ENCODE measurements around the gene HMGCS2. TPM values are rescaled to one million over a fixed set of nuclear protein-coding genes. Genes with fewer than 3 reads are reported as not detected.

The HMGCS2 gene
- total and polyA plus RNA-seq, 7 donors: 0.10 to 55.2 (median 14.1) TPM

- Histone ChIP-seq H3K27ac (no peak overlapping the region), H3K4me3 (no peak overlapping the region), H3K9me3 (no peaks in the 10 kb centered on the region), H3K27me3 (ENCODE audit: insufficient read depth in 3 of 3, low read length in 2 of 3) (no peaks in the 10 kb centered on the region), H3K4me1 (peaks cover 11% of the 10 kb centered on the region), H3K36me3 (ENCODE audit: insufficient read depth in 1 of 2, low read depth in 1 of 2) (no peaks in the 10 kb centered on the region)
- no peak for DNase-seq
- WGBS, 3 donors: 64 to 72% (median 67%) methylated on average over 3 of the region's 3 CpGs
- intact Hi-C loops (cut with DNase I): no loop called here
- TF ChIP-seq CTCF (IDR thresholded peaks at IDR 0.05): no peak
- no peak for ATAC-seq
These were observed 3.1 kb upstream of the HMGCS2 start for GRCh38 chr1:119771770-119772169.

GRCh38 chr1:119771016-119771415 lies 2.3 kb upstream of the HMGCS2 start:
- no peak for TF ChIP-seq CTCF (IDR thresholded peaks at IDR 0.05)
- 24 to 30% (median 27%) methylated on average over 2 of the region's 2 CpGs for WGBS, 3 donors
- Histone ChIP-seq H3K36me3 (ENCODE audit: insufficient read depth in 1 of 2, low read depth in 1 of 2) (no peaks in the 10 kb centered on the region), H3K4me3 (no peak overlapping the region), H3K27me3 (ENCODE audit: insufficient read depth in 3 of 3, low read length in 2 of 3) (no peaks in the 10 kb centered on the region), H3K27ac (no peak overlapping the region), H3K4me1 (peaks cover 18% of the 10 kb centered on the region), H3K9me3 (no peaks in the 10 kb centered on the region)
- ATAC-seq (no peak), DNase-seq (no peak)
- intact Hi-C loops (cut with DNase I): no loop called here

- Histone ChIP-seq H3K9me3 (no peaks in the 10 kb centered on the region), H3K27ac (no peak overlapping the region), H3K27me3 (ENCODE audit: insufficient read depth in 3 of 3, low read length in 2 of 3) (no peaks in the 10 kb centered on the region), H3K4me3 (no peak overlapping the region), H3K36me3 (ENCODE audit: insufficient read depth in 1 of 2, low read depth in 1 of 2) (no peaks in the 10 kb centered on the region), H3K4me1 (peaks cover 11% of the 10 kb centered on the region)
- 46 to 61% (median 58%) methylated on average over 2 of the region's 2 CpGs for WGBS, 3 donors
- DNase-seq (no peak), ATAC-seq (no peak)
- intact Hi-C loops (cut with DNase I): no loop called here
- no peak for TF ChIP-seq CTCF (IDR thresholded peaks at IDR 0.05)
These were observed 1.2 kb downstream of the HMGCS2 start for GRCh38 chr1:119767486-119767885.

- Histone ChIP-seq H3K27ac (no peak overlapping the region), H3K36me3 (ENCODE audit: insufficient read depth in 1 of 2, low read depth in 1 of 2) (no peaks in the 10 kb centered on the region), H3K9me3 (no peaks in the 10 kb centered on the region), H3K4me1 (peaks cover 11% of the 10 kb centered on the region), H3K4me3 (peak overlapping the region; percentile 30), H3K27me3 (ENCODE audit: insufficient read depth in 3 of 3, low read length in 2 of 3) (no peaks in the 10 kb centered on the region)
- WGBS, 3 donors: 19 to 43% (median 24%) methylated on average over 4 of the region's 4 CpGs
- ATAC-seq (peak; percentile 34 to 74 (median 58)), DNase-seq (no peak)
- no peak for TF ChIP-seq CTCF (IDR thresholded peaks at IDR 0.05)
- intact Hi-C loops (cut with DNase I): no loop called here
These were observed 2.3 kb downstream of the HMGCS2 start for GRCh38 chr1:119766374-119766794.

GRCh38 chr1:119764220-119764619 lies 4.5 kb downstream of the HMGCS2 start:
- no peak overlapping the region for H3K27ac ChIP-seq
- H3K27me3 ChIP-seq (ENCODE audit: insufficient read depth in 3 of 3, low read length in 2 of 3): no peaks in the 10 kb centered on the region
- 74 to 80% (median 78%) methylated on average over 6 of the region's 6 CpGs for WGBS, 3 donors
- no peak overlapping the region for H3K4me3 ChIP-seq
- intact Hi-C loops (cut with DNase I): no loop called here
- no peak for TF ChIP-seq CTCF (IDR thresholded peaks at IDR 0.05)
- ATAC-seq: no peak
- no peaks in the 10 kb centered on the region for H3K9me3 ChIP-seq
- no peak for DNase-seq
- H3K36me3 ChIP-seq (ENCODE audit: insufficient read depth in 1 of 2, low read depth in 1 of 2): no peaks in the 10 kb centered on the region
- peaks cover 11% of the 10 kb centered on the region for H3K4me1 ChIP-seq

Measured in psoas muscle (tissue), 8 donors.